NCI-H187 (cell line): ENCODE results near the gene GPC6.

Experiments
- DNase-seq, 2 experiments: peaks; one replicate each; lab custom pipeline; 2025; lab: John Stamatoyannopoulos, UW

GPC6 gene

DNA sequence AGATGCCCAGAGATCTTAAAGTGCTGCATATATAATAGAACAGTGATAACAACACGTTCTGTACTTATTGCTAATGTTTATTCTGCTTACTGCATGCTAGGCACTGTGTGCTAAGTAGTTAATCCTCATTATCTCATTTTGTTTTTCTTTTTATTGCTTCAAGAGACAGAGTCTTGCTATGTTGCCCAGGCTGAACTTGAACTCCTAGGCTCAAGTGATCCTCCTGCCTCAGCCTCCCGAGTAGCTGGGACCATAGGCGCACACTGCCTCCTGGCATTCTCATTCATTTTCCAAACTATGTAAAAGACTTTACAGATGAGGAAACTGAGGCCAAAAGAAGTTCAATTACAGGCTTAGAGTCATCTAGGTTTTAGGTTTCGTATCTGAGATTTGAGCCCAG lies 548.4 kb downstream of the GPC6 start:
- DNase-seq = no peak

DNA sequence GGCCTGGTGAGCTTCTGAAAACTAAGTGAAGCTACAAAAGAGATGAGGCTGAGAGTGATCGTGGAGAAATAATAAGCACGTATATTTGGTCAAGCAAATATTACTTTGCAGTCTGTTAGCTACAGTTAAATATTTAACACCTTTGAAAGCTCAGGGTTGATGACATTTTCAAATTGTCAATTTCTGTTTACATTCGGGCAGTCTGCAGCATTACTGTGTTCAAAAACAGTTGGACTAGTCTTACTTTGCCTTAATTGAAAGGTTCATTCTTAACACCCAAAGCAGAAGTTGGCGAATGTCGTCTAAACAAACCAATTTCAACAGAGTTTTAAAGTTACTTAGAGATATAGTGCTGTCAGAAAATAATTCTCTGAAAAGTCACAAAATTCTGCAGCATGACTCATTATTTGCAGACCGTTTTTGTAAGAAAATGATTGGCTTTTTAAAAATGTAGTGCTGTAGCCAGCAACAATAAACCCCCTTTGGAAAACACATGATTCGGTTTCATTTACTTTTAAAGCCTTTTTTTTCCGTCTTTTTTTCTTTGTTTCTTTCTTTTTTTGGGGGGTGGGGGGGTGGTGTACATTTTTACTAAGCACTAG lies 549.0 kb downstream of the GPC6 start:
- no peak for DNase-seq

DNA sequence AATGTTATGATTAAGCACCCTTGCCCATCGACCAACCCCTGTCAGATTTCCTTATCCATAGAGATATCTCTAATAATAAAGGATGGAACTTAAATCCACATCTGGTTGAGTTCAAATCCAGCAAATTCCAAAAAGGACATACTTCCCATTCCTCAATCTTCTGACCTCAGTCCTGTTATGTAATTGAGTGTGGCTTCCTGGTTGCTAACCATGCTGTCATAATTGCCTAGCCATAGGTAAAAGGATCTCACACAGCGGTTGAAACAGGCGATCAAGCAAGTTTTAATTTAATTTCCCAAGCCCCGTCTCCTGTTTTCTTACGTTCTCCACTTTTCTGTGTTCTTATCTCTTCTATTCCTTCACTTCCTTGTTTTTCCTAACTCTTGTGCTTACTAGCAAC lies 550.3 kb downstream of the GPC6 start:
- no peak for DNase-seq

DNA sequence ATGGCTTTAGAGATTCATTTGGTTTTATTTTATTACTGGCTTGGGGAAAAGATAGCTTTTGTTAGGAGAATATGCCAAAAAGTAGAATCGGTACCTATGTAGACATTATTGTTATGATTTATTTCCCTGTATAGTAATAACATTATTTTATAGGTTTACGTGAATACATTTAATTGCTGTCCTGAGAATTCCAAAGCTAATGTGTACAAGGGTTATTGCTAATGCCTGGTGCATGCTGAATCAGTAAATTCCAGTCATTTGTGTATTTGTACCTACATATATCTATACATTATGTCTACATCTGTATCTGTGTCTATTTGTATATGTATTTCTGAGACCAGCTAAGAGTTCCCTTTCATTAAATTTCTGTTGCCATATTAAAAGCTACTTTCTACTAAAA lies 550.9 kb downstream of the GPC6 start:
- DNase-seq = no peak

DNA sequence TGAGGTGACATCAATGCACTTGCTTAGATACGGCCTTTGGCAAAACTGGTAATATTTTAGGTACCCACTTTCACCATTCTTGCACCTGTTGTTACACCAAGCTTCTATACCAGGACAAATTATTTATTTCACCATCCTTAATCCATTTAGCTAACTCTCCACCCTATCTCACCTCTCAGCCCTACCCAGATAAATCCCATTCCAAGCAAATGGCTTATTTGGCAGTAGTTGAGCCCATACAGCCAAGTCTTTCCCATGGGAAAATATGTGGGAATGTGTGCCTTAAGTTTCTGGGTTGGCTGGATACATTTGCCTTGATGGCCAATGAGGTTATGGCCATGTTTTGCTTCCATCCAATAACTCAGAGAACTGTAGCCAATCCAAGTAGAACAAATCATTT lies 551.9 kb downstream of the GPC6 start:
- no peak for DNase-seq

DNA sequence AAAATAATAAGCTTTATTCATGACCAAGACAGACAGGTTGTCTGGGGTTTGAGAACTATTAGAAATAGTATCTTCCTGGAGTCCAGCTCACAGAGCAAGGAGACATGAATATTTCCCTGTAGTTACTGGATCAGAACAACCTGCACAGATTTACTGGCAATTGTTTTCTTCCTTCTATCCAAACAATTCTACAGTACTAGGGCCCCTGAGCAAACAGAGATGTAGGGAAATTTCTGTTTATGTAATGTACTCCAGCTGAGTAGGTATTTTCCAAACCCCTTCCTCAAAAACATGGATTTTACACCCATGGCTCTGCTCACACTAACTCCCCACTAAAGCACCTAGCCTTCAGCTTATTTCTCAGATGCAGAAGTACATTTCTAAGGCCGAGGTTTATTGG lies 557.6 kb downstream of the GPC6 start:
- no peak for DNase-seq

DNA sequence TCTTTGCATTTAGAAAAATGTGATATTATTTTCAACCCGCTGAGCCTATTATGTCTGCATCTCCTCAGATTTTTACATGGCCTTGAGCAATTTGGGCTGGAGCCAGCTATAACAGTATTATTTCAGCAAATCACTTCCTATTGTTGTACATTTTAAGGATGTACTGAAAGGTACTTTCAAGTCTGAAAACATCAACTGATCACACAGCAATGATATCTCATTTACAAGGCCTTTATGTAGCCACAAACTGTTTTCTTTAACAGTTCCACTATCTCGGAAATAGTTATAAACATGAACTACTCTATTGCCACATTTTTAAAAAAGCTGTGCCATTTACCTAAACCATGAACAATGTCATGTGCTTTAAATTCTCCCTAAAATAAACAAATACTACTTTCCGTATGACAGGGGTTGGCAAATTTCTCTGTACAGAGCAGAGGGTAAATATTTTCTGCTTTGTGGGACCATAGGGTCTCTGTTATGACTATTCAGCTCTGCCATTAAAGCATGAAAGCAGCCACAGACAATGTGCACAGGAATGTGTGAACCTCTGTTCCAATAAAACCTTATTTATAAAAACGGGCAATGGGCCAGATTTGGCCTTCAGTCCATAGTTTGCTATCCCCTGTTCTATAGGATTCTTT lies 560.4 kb downstream of the GPC6 start:
- DNase-seq = no peak

DNA sequence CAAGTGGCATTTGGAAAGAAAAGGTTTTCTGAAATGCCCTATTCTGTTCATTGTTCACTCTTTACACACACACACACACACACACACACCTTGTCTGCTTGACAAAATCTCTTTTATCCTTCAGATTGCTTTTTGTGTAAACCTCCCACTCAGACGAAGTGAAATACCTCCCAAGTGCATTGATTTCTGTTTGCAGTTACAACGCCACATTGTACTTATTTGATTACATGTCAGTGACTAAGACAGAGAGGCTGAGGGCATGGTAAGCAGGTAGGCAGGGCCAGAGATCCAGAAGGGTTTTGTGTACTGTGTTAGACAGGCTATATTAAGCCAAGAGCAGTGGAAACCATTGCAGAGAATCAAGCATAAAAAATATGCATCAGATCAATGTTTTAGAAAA lies 561.8 kb downstream of the GPC6 start:
- no peak for DNase-seq

DNA sequence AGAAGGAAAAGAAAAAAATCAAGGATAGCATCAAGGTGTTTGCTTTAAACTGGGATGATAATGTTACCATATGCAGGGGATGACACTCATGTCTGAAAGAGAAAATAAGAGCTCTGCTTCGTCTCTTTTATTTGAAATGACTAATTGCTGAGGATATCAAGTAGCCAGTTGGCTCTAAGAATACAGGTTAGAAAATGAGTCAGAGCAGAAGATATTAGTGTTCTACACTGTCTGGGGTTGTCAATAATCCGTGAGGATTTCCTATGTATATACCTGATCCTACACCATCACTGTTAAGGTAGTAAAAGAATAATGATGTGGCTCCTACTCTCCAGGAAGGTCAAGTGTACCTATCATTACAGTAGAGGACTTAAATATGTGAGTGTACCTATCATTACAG lies 562.5 kb downstream of the GPC6 start:
- DNase-seq = no peak

DNA sequence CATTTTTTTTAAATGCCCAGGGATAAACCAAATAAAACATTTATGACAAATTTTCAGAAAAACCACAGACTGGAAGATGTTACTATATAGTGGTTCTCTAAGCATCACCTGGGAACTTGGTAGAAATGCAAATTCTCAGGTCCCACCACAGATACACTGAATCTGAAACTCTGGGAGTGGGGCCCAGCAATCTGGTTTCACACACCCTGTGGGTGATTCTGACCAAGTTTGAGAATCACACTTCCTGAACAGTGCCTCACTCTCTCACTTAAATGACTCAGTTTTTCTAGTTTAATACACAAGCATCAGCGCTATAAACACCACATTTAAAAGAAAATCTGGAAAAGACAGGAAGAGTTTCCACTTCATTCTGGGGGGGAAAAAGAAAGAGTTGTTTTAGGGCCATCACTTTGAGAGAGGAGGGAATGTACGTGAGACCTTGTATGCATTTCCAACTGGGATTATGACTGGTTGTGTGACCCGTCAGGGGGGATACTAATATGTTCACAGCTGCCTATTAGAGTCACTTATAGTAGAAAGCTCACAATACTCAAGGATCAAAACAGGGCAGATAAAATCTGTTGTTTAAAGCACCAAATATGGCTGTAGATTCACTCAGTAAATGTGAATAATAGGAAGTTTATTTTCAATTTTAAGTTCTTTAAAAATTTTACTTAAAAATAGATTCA lies 567.7 kb downstream of the GPC6 start:
- no peak for DNase-seq

DNA sequence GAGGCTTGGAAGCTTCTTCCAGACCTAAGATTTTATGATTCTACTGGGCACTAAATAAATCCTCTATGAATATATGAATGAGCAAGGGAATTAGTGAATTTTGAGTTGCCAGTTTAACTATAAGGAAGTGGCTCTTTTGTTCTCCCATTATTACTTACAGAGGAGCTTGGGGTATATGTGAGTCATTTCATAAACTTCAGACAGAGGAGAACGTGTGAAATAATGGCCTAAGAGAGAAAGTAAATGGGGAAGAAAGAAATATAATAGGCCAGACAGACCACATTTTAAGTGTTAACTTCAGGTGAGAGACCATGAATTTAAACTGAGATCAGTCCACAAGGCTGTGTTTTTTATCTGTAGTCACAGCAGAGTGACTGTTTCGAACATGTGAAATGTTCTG lies 570.9 kb downstream of the GPC6 start:
- DNase-seq = no peak

DNA sequence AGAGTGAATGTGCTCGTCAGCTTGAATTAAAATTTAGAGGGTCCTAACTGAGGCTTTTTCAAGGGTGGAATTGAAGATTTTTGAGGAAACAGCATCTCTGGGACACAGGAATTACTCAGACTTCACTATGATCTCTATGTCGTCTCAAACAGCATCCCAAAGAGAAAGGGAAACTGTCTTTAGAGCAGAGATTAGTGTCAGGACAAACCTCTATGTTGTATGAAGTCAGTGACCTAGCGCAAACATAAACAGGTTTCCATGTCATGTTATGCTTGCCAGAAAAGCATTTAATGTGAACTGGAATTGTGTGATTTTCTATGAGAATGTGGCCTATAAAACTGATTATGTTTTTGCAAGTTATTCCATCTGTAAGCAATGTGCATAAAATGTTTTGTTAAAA lies 573.7 kb downstream of the GPC6 start:
- no peak for DNase-seq

DNA sequence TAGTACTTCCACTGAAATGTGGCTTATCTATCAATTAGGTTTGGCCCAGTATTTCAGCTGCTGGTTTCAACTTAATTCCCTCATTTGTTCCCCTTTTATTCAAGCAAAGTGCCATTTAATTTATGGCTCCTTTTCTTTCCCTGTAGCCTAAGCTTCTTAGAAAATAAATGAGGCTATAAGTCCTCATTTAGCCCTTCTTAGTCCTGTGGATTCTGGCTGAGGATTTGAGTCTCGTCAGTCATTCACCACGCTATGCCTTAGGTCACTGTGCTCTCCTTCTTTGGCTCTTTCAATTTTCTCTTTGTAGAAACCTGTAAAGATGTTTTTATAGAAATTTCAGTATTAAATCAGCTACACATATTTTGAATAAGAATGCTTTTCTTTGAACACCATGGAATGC lies 579.1 kb downstream of the GPC6 start:
- DNase-seq = no peak

DNA sequence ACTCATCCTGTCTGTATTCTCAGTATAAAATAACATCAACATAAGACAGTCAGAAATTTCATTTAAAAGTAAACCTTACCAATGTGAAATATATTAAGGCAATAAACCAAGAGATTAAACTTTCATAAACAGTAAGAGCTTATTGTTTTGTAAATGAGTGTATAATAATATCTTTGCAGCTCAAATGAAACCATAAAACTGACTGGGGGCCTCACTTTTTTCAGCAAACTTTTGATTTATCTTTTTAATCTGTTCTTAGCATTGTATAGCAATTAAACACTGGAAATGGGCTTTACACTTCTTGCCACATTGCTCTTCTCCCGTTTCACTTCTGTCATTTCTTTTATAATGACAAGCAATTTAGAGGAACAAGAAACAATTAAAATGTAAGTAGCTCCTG lies 580.3 kb downstream of the GPC6 start:
- no peak for DNase-seq

DNA sequence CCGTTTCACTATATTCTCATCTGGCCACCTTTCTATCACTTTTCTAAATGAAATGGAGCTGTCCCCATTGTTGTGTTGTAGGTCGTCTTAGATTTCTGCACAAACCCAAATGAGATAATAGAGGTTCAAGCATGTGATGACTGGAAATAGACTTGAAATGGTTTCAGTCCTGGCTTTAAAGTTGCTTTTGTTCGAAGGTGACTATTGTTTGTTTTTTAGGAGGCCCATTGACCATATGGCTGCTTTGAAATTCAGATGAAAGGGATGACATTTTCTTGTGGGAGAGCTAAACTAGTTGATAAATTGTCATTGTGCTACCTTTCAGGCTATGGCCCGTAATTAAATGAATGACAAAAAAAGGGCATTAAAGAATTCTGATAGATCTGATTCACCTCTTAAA lies 583.7 kb downstream of the GPC6 start:
- DNase-seq = no peak

DNA sequence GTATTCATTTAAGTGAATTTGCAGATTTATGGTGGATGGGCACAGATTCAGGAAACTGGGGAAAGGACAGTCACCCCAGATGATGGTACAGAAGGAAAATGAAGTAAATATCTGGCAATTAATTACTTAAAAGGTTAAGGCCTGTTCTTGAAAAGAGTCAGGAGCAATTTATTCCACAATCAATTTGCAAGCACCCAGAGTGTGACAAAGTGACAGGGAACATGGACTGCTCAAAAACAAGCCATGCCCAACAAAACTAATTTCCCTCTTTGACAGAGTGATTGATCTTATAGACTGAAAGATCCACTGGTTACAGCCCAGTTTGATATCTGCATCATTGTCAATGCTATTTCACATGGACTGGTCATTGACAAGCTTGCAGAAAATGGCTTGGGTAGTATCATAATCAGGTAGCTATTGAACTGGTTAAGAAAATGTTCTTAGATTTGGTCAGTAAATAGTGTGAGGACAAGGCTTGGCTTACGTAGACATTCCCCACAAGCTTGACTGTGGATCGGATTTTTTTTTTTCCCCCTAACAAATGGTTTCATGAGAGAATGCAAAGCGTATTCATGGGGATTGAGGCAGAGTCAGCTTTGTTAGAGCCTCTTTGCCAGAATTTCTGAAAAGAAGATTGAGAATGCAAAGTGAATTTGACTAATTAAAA lies 584.6 kb downstream of the GPC6 start:
- DNase-seq = no peak

DNA sequence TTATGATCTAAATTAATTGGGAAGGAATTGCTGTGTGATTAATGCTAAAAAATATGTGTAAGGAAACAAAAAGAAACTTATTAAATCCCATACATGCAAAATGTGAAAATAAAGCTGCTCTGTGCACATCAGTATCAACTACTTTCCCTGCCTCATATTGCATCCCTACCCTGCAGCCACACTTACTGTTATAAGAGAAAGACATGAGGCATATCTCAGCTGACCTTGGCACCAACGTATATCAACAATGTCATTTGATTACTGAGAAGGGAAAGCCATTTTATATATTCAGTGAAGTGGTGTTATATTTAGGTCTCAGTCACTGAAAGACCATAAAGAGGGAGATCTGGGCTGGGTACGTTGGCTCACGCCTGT lies 585.1 kb downstream of the GPC6 start:
- no peak for DNase-seq

DNA sequence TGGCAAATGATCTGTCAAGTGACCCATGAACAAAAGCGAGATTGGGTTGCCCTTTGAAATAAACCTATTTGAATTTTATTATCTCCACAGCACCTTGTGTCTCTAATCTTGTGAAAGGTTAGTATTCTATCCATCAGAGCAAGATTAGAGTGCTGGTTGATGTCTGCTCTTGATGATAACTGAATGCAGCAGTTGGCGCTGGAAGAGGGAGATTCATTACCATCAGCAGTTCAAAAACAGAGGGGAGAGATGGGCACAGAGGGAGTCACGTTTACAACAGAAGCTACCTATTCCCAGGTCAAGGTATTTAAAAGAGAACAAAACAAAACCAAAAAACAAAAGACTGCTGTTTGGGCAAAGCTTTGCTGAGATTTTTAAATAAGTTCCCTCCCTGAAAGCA lies 588.1 kb downstream of the GPC6 start:
- DNase-seq = no peak

DNA sequence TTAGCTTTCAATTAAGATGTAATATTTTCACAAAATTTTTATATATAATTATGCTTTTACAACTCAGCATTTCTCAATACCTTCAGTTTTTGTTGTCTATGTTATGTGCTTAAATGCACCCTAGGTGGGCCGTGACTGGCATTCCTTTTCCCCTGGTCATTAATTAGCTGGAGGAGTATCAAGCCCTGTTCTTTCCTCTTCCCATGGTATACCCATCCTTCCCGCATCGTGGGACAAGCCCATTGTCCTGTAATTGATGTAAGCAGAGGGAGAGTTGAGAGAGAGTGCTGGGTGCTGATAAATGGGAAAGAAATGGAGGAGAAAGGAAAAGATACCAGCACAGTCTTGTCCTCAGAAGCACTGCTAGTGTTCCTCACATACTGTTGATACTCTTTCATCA lies 591.7 kb downstream of the GPC6 start:
- no peak for DNase-seq

DNA sequence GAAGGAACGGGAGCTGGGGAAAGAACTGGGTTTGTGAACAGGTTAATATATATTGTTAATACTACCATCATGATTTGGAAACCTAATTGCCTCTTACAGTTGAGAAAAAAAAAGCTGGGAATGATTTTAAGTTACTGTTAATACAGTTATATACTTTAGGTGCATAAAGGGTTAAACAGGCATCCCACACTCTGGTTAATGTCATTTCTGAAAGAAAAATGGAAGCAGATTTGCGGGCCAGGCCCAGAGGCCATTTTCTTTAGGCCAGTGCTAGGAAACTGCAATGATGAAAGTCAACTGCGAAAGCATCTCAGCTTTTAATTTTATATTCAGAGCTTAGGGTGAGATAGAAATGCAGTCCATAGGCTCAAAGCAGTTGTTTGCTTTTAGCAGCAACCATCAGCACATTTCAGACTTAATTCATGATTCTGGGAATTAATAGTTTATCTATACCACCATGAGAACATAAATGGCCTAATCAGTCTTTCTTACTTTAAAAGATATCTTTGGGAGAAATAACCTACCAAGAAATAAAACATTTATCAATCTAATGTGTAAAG lies 592.8 kb downstream of the GPC6 start:
- no peak for DNase-seq

DNA sequence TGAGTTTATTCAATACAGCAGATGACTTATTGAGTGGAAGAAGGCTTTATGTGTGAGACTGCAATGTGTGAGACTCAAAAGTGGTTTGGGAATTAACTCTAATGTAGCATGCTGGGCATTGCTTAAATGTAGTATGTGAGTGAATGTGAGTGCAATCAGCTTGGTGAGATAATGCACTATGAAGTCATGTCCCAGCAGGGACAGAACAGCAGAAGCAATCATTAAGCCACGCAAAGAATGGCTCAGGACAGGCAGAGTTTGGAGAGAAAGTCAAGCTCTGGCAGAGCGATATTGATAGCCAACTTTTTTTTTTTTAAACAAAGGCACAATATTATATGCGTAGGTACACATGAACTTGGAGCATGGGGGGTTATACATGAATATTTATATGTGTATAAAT lies 597.7 kb downstream of the GPC6 start:
- DNase-seq = no peak

DNA sequence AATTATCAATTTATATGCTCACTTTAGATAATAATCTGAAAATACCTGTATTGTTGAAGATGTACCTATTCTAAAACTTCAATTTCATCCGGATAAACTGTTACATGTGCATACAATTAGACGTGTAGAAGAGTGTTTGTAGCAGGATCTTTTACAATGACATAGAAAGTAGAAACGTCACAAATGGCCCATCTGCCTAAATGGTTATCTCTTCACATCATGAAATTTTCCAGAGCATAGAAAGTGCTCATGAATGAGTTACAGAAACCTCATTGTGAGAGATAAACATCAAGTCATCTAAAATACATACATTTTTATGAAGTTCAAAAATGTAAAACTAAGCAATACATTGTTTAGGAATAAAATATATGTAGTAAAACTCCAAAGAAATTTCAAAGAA lies 607.4 kb downstream of the GPC6 start:
- DNase-seq = no peak

DNA sequence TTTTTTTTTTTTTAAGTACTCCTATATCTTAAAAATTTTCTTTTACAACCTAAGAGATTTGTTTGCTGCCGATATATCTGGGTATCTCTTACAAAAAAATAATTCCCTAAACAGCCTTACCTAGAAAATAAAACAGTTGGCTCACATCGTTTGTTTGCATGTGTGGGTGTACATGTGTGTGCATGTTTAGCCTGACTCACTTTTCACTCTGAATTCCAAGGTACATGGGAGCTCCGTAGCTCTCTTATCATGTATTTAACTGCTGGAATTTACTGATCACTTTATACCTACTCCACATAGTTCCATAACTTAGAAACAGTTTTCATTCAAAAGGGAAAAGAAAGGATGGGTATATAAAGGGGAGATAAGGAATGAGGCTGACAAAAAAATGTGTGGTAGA lies 616.5 kb downstream of the GPC6 start:
- no peak for DNase-seq
